Occipital lobe (tissue), 2 donors: ENCODE measurements around the gene ALAS1. TPM values are rescaled to one million over a fixed set of nuclear protein-coding genes. Genes with fewer than 3 reads are reported as not detected.
"Not testable (repeated sequence)": the region's sequence is repeated elsewhere in the genome, so short reads cannot be mapped to it uniquely, and the experiment has no call there.

ENCODE experiments used
- DNase-seq: peaks from one replicate; lab custom pipeline; 2025; lab: John Stamatoyannopoulos, UW
- total RNA-seq: library from RNA; depleted of rRNA; stranded (reverse); fragments of >200 nt; gene quantifications from one replicate; pipeline ENCODE4 v1.2.3, GENCODE V29; 2014

ALAS1 gene
- total RNA-seq, 1 donor from 2014 or later = 36.2 TPM

DNA sequence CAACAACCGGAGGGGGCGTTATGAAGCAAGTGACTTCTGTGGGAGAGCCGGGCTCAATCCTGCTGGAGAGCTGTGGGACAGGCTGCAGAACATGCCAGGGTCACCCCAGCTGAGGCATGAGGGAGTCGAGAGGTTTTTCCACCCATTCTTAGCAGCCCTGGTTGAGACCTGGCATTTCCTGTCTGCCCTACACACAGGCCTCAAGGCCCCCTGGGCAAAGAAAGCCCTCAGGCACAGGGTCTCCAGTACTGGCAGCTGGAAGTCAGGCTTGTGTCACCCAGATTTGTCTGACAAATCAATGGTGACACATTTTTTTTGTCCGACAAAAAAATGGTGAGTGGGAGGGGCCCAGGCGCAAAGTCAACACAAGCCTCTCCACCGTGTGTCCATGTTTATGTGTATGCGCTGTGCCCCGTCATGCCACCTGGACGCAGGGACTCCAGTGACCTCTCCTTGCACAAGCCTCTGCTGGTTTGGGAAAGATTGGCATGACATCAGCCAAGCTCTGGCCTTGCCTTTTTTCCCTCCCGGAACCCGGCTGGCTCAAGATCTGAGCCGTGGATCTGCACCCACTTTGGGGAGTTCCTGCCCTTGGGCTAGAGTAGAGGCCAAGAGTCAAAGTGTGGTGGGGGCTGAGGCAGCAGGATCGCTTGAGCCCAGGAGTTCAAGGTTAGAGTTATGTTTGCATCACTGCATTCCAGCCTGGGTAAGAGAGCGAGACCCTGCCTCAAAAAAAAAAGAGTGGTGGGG is 20.8 kb upstream of the ALAS1 start:
- DNase-seq = no peak

DNA sequence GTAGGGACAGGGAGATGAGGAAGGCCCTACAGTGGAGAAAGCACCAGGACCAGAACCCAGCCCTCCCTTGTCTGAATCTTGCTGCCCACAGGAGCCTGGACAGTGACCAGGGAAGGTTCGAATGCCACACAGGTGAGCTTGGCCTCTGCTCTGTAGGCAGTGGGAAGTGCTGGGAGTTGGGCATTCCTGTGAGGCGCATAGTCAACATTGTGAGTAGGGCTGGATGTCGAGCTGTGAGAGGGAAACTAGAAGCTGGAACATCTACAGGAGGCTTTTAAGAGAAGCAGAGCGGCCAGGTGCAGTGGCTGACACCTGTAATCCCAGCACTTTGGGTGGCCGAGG is 20.3 kb upstream of the ALAS1 start:
- no peak for DNase-seq

DNA sequence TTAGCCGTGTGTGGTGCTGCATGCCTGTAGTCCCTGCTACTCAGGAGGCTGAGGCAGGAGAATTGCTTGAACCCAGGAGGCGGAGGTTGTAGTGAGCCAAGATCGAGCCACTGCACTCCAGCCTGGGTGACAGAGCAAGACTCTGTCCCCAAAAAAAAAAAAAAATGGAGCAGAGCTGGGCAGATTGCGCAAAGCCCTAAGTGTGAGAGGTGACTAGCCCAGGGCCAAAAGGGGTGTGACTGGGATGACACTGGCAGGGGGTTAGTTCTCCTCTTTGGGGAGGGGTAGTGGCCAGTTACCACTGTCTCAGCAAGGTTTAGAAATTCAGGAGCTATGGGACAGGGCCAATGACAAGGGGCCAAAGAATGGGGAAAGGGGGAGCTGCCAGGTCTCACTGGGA is 19.8 kb upstream of the ALAS1 start:
- not testable (repeated sequence) for DNase-seq

DNA sequence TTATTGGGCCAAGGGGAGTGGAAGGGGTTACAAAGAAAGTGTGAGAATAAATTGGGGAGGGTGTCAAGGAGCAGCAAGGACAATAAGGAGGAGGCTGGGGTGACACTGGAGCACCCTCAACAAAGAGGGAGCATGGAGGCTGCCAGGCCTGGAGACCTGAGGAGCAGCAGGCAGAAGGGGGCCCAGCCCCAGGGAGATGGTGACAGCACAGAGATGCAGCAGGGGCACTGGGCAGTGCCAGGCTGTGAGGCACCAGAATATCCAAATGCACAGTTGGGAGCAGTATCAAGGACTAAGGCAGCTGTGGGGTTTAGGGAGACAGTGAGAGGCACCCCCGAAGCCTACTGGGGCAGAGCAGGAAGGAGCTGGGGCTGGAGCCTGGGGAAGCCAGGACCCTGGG is 19.4 kb upstream of the ALAS1 start:
- DNase-seq = no peak

DNA sequence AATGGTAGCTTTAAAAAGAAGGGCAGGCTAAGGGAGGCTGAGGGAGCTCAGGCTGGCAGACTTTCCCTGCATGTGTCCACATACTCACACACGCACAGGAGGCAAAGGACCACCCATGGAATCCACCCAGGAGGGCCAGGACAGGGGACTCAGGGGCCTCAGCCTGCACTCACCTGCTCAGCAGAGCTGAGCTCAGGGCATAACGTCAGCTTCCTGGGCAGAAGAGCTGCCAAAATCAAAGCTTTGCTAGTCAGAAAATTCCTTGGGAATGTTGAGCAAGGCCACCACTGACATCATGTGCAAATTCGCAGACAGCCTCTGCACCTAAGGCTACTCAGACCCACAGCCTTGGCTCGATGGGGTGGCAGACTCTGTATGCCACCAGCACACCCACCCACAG is 16.4 kb upstream of the ALAS1 start:
- DNase-seq = no peak

DNA sequence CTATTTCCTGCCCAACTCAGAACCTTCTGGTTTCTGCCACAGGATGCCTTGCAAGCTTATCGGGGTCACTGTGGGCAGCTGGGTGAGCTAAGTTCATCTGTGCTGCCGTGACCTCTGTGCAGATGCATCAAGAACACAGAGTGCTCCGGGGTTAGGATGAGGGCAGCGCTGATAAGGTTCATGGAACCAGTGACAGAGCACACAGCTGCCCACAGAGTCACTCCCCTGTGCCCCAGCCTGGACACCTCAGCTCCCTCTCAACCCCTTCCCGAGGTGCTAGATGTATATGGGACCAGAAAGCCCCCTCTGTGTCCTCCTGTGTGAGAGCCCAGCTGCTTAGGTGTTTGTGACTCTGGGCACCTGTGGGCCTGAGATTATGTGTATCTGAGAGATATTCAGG is 15.8 kb upstream of the ALAS1 start:
- no peak for DNase-seq

DNA sequence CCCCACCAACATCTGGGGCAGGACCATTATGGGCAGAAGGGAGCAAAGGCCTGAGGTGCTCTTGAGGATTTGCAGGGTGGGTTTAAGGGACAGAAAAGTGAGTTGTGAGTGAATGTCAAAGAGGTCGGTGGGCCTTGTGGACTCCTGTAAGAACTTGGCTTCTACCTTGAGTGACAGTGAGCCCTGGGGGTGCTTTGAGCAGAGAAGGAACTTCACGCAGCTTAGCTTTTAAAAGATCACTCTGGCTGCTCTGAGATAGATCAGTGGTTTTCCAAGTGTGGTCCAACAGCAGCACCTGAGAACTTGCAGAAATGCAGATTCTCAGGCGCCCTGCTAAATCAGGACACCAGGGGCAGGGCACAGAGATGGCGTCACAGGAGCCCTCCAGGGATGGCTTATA is 15.3 kb upstream of the ALAS1 start:
- no peak for DNase-seq

DNA sequence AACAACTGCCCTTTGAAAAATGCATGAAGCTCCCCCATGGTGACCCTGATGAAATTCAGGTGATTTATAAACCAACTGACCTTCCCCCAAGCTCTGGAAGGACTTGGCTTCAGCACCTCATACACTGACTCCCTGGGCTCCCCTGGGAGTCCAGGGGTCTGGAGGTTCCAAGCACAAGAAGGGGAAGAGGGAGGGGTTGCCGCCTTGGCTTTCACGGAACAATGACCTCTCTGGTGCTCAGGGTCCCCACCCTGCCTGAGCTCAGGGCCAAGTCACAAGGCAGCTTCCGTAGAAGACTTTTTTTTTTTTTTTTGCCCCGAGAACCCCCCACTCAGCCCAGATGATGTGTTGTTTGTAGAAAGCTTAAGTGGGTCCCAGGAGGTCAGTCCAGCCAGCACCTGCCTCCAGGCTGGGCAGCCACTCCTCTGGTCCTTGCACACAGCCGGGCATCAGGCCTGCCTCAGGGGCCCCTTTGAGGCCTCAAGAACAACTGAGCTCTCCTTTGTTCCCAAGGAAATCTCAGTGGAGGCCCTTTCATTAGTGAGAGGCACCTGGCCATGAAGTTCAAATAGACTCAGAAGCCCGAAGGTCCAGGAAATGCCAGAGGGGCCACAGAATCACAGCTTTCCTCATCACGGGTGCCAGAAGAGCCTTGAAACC is 14.0 kb upstream of the ALAS1 start:
- no peak for DNase-seq

DNA sequence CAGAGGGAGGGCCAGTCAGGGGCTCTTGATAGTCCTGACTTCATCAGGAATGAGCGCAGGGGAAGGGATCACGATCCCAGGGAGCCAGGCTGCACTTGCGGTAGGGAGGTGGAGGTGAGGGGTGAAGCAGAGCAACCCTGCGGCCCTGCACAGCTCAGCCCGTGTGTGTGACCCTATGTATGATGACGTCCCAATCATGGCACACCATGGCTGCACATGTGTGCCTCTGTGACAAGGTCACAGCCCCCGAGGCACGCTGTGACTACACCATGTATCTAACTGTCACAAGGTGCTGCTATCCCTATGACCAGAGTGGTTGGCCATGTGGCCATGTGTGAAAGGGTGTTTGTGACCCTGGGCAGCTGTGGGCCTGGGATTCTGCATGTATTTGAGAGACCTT is 13.3 kb upstream of the ALAS1 start:
- DNase-seq = no peak

DNA sequence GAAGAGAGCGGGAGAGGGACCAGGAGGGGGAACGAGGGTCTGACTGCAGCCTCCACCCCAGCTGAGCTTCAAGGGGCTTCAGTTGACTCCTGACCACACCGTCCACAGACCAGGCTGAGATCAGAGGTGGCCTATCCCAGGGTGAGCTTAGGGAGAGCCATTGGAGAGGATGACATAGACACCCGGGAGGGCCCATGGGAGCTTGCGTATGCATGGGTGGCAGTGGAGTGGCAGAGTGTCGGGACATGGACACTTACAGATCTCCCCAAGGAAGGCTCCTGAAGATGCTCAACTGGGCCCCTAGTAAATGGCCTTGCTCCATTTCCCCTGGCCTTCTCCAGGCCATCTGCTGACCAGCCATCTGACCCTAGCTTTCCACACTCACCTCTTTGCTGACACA is 12.6 kb upstream of the ALAS1 start:
- no peak for DNase-seq

DNA sequence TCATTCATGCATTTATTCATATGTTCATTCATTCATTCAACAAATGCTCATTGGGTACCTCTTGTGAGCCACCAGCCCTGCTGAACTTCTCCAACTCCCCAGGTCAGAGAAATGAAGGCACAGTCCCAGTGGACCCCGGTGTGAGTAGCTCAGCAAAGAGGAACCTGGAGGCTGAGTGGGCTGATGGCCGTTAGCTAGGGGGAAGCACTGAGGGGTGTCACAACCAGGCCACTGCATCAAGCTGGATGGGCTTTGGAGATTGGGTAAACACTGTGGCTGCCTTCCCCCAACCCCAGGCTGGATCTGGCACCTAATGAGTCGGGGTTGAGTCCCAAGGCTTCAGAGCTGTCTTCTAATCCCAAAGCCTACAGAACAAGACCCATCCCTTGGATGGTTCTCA is 12.1 kb upstream of the ALAS1 start:
- DNase-seq = no peak

DNA sequence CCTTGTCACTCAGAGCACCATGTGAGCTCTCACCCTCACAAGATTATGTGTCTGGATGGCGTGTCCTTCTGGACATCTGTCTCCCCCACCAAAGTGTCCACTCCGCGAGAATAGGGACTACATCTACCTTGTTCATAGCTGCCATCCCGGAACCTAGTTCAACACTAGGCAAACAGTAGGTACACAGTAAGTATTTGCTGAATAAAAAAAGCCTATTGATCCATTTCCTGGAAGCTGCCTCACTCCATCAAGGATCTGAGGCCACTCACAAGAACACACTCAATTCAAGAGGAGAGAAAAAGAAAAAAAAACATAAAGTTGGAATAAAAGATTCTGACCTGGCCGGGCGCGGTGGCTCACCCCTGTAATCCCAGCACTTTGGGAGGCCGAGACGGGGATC is 11.2 kb upstream of the ALAS1 start:
- no peak for DNase-seq

DNA sequence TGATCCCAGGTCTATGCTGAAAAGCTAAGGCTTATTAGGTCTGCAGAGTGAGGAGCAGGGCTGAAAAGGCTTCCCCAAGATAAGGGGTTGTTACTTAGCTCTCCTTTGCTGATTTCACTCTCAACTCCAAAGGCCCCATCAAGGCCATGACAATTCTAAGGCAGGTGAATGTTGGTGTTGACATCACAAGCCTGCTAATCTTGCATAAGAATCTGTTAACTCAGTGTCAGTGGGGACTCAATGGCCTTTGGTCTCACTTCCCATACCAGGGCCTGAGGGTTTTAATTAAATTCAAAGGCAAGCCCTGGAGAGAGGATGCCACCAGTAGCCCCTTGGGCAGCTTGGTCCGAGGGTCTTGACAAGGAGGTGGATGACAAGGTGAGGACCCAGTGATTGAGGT is 9.4 kb upstream of the ALAS1 start:
- DNase-seq = no peak

DNA sequence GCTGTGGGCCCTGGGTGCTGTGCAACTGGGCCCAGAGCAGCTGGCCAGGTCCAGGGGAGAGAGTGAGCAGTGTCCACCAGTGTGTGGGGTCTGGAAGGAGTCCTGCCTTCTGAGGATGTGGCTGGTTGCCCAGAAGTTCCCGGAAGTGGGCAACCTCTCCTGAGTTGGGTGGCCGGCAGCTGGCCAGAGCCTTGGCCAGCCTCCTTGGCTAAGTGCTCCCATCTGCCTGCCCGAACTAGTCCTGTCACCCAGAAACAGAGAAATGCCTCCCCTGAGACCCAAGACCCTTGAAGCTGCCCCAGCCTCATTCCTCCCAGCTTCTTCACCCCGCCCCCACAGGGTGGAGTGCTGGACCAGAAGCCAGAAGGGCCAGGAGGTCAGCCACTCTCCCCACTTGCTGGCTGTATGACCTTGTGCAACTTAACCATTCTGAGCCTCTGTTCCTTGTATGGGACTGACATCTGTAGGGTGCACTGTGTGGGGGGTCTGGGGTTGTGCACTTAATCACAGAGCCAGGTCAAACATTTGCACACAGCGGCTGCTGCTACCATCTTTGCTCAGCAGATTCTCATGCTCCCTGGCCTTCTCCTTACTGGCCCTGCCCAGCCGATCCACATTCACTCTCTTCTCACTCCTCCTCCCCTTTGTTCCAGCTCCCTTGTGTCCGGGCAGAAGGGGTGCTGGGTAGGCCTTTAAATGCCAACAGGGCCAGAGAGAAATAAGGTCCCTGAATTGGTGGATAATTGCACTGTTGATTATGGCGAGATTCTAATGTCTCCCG is 7.5 kb upstream of the ALAS1 start:
- DNase-seq = no peak

DNA sequence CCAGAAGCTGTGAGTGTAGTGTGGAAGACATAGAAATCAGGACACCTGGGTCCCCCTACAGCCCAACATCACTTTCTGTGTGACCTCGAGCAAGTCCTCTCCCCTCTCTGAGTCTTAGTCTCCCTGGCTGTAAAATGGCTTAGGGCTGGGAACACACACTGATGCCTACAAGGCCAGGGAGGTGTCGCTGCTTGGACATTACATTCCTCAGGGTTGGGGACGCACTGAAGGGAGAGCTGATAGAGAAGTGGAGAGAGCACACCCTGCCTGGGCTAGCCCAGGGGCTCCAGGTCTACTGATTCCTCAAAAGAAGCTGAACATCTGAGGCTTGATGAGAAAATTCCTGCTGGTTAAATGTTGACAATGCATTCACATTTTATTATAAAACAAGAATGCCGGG is 6.3 kb upstream of the ALAS1 start:
- no peak for DNase-seq

DNA sequence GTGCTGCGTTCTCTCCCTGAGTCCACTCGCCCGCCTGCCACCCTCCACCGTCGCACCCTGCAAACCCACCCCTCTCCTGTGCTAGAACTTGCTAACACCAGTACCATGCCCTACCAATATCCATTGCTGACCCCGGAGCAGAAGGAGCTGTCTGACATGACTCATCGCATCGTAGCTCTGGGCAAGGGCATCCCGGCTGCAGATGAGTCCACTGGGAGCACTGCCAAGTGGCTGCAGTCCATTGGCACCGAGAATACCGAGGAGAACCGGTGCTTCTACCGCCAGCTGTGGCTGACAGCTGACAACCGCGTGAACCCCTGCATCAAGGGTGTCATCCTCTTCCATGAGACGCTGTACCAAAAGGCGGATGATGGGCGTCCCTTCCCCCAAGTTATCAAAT is 4.9 kb upstream of the ALAS1 start:
- peak; percentile 80 for DNase-seq

DNA sequence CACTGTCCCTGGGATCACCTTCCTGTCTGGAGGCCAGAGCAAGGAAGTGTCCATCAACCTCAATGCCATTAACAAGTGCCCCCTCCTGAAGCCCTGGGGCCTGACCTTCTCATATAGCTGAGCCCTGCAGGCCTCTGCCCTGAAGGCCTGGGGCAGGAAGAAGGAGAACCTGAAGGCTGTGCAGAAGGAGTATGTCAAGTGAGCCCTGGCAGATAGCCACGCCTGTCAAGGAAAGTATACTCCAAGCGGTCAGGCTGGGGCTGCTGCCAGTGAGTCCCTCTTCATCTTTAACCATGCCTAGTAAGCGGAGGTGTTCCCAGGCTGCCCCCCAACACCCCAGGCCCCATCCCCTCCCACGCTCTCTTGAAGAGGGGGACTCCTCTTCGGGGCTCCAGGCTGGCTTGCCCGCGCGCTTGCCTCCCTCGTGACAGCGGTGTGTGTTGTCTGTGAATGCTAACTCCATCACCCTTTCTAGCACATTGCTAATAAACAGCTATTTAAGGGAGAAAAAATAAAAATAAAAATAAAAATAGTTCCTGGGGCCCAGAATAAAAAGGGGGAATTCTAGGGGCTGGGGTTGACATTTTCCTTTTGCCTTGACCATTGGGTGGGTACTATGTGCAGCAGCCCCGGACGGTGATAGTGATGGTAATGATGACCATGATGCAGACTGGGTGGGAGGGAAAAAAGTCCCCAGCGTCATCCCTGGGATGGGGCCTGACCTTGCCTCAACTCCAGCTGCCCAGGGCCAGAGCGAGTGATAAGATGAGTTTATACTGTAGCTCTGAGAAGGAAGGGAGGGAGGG is 3.3 kb upstream of the ALAS1 start:
- no peak for DNase-seq

DNA sequence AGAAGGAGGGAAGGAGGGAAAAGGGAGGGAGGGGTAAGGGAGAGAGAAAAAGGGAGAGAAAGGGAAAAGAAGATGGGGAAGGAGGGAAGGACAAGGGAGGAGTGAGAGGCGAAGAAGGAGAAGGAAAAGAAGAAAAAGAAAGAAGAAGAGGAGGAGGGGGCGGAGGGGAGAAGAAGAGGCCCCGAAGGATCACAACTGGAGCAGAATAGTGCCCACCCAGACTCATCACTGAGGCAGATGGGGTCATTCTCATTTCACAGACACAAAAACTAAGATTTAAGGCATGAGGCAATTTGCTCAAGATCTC is 2.7 kb upstream of the ALAS1 start:
- DNase-seq = no peak

DNA sequence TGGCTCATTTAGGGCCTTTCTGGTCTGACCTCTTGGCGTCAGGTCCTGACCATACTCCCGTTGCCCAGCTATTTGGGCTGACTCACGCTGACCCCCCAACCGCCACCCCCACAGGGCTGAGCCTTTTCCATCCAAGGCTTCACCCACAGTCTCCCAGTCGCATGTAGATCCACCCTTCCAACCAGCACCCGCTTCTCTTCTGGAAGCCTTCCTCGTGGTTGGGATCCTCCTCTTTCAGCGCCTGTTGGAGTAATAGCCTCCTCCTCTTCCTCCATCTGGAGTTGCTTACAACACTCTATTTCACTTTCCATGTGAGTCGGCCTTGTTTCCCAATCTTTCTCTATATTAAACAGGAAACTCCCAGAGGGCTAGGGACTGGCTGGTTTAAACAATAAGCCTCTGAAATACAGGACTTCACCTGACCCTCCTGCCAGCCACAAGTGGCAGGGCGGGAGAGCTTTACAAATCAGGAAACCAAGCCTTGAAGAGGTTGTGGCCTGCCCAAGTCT is 2.1 kb upstream of the ALAS1 start:
- no peak for DNase-seq

DNA sequence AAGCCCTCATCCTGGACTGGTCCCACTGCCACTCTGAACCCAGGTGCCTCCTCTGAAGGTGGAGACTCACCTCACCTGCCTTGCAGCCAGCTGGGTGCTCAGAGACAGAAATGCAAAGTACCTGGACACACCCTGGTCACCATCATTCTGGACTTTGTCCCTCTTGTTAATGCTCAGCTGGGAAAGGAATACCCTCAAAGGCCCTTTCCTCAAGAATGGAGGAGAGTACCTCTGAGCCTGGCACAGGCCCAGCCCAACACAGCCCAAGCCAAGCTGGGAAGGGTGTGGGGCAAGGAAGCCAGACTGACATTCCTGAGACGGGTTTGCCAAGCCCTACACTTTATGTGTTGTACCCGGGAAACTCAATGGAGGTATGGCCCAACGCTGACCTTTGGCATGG is 983 bp upstream of the ALAS1 start:
- DNase-seq = no peak

DNA sequence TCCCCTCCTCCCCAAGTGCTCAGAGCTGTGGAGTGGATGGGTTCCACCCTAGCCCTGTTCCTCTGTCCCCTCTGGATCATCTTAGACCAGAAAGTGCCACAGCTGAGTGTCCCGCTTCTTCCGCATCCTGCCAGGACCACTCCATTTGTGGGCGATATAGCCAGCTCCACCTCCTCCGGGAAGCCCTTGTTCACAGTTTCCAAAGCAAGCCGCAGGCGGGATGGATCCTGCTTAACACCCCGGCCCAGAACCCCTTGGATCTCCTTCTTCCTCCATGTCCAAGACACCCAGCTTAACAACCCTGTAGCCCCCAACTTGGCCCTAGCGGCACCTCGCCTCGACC is 490 bp upstream of the ALAS1 start:
- no peak for DNase-seq
